GM19025 (cell line): ENCODE measurements around the gene DNAAF8.
"Not testable (repeated sequence)": the region's sequence is repeated elsewhere in the genome, so short reads cannot be mapped to it uniquely, and the experiment has no call there.

Source experiments
- ATAC-seq: cut with Tn5 transposase; IDR thresholded peaks from one replicate; pipeline ENCODE4 v1.9.1; 2021; ENCODE audit warnings: mild to moderate bottlenecking, low read depth, moderate library complexity; ENCODE audit not compliant: unreplicated experiment

Gene DNAAF8

DNA sequence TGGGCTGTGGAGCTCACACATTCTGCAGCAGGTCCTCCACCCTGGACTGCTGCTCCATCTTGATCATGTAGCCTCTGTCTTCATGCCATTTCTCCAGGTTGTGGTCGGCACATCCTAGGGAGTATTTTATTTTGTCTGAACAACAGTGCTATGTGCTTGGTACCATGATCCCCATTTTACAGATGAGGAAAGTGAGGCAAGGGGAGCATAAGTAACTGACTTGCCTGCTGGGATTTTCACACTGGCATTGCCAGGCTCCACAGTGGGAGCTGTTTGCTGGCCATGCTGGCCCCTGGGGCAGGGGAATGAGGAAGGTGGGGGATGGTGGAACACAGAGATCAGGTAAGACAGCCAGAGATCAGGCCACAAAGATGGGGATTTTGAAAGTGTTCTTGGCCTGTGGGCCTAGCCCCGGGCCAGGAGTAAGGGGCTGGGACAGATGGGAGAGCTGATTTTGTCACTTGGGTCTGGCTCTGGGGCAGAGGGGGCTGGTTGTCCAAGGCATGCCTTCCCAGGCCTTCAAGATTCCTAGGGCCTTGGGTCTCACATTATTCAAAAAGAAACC, 41.9 kb downstream of the DNAAF8 start:
- ATAC-seq = no peak

DNA sequence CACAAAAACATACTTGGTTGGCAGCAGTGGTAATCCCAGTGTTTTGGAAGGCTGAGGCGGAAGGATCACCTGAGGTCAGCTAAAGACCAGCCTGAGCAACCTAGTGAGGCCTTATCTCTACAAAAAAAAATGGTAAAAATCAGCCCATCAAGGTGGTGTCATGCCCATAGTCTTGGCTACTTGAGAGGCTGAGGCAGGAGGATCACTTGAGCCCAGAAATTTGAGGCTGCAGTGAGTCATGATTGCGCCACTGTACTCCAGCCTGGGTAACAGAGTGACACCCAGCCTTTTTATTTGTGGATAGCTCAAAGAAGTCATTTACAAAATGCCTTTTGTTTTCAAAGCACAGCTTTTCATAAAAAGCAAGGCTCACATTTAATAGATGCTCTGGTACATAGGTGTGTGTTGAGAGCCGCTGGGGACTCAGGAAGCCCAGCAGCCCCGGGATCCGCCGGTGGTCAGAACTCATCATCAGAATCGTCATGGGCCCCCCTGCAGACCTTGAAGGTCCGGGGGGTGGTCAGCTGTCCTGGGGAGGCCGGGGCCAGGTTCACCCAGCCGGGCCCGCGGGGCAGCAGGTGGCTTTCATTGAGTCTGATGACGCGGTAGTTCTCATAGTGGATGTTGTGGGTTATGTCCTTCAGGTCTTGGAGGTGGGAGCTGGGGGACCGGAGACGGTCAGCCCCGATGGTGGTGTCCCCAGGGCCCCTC, 43.2 kb downstream of the DNAAF8 start:
- ATAC-seq = no peak

DNA sequence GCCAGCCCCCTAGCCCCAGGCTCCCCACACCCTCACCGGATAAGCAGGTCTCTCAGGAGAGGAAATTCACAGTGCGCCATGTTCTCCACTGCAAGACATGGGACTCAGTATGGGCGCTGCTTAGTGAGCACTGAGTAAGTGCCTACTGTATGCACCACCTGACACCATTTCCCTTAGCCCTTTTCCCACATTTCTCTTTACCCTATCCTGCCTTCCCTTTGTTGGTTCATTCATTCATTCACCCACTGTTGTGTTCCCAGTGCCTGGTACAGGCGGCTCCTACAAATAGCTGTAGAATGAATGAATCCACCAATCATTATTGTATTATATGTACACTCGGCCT, 43.7 kb downstream of the DNAAF8 start:
- ATAC-seq = no peak

DNA sequence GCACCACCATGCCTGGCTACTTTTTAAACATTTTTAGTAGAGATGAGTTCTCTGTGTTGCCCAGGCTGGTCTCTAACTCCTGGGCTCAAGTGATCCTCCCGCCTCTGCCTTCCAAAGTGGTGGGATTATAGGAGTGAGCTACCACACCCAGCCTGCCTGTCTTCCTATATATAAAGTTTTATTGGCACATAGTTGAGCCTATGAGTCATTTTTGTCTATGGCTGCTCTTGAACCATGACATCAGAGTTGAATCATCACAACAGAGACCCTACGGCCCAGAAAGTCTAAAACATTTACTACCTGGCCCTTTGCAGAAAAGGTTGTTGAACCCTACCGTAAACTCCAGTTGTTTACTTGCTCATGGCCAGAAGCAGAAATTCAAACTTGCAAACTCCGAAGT, 45.9 kb downstream of the DNAAF8 start:
- no peak for ATAC-seq

DNA sequence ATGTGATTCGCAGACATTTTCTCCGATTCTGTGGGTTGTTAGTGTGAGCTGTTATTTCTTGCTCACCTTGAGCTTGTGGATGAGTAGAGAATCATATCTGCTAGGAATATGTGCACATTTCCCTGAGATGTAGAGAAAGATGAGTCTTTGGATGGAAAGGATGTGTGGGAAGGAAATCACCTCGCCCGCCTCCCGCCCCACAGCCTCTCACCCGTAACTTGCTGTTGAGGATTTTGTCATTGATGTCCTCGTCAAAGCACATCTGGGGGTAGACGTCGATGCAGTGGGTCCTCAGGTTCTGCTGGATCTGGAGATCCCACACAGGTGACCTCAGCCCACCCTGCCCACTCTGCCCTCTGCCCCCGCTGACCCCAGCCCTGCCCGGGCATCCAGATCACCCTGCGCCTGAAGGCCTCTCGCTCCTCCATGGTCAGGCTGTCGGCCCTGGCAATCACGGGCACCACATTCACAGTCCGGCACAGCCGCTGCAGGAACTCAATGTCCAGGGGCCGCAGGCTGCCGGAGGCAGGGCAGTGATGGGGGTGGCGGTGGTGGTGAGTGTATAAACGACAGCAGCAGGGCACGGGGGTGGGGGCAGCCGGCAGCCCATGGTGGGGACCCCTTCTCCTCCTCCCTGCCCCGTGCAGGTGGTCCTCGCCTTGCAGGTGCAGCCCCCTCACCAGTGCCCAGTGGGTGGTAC, 49.1 kb downstream of the DNAAF8 start:
- no peak for ATAC-seq

DNA sequence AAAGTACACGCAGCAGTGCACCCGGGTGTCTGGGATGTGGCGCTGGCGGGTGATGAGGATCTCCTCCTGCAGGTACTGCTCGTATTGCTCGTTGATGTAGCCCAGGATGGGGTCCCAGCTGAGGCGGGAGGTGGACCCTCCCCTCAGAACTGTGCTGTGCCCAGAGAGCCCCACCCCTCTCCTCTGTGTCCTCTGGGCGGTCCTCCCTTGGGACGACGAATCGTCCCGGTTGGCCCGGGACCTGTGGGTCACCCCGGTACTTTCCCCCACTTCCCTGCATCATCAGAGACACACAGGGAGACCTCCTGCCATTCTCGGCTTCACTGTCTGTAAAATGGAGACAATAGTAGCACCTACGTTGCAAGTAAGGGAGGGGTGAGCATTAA, 49.6 kb downstream of the DNAAF8 start:
- ATAC-seq = no peak

DNA sequence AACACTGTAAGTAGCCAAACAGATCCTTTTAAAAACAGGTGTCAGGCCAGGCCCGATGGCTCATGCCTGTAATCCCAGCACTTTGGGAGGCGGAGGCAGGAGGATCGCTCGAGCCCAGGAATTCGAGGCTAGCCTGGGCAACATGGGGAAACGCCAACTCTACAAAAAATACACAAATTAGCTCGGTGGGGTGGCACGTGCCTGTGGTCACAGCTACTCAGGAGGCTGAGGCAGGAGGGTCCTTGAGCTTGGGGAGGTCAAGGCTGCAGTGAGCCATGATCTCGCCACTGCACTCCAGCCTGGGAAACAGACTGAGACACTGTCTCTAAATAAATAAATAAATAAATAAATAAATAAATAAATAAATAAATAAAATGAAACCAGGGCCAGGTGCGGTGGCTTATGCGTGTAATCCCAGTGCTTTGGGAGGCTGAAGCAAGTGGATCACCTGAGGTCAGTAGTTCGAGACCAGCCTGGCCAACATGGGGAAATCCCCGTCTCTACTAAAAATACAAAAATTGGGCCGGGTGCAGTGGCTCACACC, 50.2 kb downstream of the DNAAF8 start:
- not testable (repeated sequence) for ATAC-seq

DNA sequence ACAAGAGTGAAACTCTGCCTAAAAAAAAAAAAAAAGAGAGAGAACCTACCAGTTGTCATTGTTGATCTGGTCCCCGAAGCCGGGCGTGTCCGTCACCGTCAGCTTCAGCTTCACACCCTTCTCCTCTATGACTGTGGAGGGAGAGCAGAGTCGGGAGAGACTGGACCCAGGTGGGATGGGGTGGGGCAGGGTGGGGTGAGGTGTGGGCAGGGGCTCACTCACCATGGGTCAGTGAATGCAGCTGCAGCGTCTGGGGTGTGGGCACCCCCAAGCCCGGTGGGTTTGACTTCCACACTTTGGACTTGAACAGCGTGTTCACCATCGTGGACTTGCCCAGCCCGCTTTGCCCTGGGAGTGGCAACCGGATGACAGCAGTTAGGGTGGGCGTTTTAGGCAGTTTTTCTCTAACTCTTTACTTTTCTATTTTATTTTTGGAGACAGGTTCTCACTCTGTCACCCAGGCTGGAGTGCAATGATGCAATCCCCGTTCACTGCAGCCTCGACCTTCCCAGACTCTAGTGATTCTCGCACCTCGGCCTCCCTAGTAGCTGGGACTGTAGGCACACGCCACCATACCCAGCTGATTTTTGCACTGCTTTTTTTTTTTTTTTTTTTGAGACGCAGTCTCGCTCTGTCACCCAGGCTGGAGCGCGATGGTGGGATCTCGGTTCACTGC, 51.6 kb downstream of the DNAAF8 start:
- no peak for ATAC-seq

DNA sequence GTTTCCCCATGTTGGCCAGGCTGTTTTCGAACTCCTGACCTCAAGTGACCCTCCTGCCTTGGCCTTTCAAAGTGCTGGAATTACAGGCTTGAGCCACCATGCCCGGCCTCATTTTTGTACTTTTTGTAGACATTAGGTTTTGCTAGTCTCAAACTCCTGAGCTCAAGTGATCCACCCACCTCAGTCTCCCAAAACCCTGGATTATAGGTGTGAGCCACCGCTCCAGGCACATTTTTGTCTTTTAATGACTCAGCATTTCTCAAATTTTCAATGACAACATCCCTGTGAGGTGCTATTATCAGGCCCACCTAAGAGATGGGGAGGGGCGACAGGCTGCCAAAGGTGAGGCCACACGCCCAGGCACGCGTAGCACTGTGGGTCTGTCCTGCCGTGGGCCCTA, 52.7 kb downstream of the DNAAF8 start:
- ATAC-seq = no peak

DNA sequence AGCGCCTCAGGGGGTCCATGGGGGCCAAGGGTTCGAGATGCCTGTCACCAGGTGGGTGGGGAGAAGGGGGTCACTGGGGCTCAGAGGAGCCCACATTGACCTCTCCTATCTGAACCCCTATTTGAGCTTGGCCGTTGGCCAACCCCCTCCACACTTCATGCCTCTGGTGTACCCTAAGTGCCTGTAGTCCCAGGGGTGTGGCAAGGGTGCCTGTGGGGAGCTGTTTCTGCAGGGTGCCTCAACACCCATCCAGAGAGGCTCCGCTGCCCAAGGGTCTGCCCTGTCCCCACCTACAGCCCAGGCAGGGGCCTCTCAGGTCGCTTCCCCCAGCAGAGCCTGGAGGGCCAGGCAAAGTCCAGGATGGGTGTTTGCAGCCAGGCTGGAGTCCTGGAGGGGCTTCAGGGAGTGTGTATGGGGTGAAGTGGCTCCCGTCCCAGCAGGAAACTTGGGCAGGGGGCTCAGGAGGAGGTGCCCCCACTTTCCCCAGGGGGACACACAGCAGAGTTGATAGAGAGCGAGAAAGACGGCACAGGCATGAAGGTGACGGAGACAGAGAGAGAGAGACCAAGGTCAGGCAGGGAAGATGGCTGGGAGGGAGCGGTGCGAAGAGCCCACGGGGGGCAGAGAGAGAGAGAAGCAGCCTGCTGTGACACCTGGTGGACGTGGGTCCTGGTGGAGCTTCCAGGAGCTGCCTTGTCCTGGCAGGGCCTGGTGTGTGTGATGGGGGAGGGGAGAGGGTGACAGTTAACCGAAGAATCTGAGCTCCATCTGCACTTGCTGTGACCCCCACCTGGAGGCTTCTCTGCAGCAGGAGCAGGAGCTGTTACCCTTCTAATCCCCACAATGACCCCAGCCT, 53.5 kb downstream of the DNAAF8 start, which contains the start of gene SEPTIN12:
TSS of gene SEPTIN12 (minus strand) at position 719 of the 856 bp plus-strand sequence. CDS start at position 19, 700 bp downstream.
- no peak for ATAC-seq

DNA sequence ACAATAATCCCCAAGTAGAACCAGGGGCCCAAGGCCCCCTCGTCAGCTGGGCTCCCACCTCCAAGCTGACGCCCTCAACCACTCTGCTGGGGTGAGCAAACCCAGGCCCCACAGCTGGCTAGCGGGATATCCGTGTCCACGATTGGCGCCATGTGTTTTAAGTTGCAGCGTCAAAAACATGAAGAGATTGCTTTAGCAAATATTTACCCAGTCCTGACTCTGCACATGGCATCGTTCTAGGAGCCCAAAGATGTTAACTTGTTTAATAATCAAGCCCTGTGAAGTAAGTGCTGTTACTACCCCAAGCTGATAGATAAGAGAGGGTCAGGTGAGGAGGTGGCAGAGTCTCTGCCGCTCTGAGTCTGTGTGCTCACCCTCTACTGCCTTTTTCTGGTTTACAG, 54.2 kb downstream of the DNAAF8 start:
- no peak for ATAC-seq

DNA sequence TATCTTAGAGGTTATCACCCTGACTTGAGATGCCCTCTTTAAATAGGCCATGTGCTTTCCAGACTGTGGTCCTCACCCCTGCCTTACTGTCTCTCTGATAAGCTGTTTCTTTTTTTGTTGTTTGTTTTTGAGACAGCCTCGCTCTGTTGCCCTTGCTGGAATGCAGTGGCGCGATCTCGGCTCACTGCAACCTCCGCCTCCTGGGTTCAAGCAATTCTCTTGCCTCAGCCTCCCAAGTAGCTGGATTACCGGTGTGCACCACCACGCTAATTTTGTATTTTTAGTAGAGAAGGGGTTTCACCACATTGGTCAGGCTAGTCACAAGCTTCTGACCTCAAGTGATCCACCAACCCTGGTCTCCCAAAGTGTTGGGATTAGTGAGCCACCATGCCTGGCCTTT, 54.6 kb downstream of the DNAAF8 start:
- no peak for ATAC-seq

DNA sequence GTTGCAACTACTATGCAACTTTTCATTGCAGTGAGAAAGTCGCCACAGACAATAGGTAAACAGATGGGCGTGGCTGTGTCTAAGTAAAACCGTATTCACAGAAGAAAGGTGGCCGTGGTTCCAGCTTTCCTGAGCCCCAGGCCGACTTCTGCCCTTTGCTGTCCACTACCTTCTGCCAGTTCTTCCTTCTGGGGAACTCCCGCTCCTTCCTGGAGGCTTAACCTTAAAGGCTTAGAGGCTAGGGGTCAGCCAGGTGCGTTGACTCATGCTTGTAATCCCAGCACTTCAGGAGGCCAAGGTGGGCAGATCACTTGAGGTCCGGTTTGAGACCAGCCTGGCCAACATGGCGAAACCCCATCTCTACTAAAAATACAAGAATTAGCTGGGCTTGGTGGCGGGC, 55.9 kb downstream of the DNAAF8 start:
- no peak for ATAC-seq

DNA sequence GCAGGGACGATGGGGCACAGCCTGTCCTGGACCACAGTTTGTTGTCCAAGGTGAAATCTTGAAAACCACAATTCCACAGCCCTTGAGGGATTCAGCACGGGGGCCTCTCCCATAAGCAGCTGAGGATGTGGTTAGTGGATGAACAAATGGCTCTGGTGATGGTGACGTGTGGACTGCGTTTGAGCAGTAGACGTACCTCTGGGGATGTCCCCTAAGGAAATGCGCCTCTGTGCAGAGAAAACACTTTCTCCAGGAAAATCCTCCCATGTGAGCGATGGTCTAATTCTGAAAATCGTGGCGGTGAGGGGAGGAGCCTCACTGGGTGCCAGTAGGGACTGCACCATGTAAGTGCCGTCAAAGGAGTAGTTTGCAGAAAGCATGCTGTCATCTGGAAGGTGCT, 56.5 kb downstream of the DNAAF8 start:
- ATAC-seq = no peak

DNA sequence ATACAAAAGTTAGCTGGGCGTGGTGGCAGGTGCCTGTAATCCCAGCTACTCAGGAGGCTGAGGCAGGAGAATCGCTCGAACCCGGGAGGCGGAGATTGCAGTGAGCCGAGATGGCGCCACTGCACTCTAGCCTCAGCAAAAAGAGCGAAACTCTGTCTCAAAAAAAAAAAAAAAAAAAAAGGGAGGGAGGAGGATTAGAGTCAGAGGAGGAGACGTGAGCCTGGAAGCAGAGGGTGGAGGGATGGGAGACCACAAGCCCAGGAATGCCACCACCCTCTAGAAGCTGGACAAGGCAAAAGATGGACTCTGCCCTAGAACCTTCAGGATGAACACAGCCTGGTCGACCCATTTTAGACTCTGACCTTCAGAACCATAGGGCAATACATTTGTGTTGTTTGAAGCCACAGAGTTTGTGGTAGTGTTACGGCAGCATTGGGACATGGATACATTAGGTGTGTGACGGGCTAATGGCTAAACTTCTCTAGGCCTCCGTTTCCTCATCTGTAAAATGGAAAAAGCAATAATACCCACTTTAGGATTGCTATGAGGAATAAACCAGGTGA, 58.7 kb downstream of the DNAAF8 start:
- no peak for ATAC-seq

DNA sequence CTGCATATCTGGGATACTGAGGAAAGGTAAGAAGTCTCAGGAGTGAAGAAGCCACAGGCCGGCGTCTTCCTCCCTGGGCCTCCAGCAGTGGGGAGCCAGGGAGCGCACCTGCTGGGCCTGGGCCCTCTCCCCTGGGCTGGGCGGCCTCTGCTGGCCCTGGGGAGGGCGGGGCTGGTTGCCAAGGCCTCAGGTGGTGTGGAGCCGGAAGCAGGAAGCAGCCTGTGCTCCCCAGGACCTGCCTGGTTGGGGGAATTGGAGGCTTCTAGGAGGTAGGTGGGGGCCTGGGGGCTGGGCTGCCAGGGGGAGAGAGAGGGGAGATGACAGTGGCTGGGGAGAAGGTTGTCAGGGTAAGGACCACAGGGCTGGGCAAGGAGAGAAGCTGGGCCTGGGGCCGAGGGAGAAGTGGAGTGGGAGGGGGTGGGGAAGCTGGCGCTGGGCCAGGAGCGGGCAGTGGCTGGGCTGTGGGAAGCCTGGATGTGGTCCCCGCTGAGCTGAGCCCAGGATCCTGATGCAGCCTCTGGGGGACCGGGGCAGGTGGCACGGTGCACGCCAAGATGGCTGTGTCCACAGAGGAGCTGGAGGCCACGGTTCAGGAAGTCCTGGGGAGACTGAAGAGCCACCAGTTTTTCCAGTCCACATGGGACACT, 61.0 kb downstream of the DNAAF8 start, which contains the start of gene SMIM22:
TSS of gene SMIM22 (plus strand) at position 189 of the 647 bp plus-strand sequence. CDS start at position 555, 366 bp downstream.
- ATAC-seq = no peak

DNA sequence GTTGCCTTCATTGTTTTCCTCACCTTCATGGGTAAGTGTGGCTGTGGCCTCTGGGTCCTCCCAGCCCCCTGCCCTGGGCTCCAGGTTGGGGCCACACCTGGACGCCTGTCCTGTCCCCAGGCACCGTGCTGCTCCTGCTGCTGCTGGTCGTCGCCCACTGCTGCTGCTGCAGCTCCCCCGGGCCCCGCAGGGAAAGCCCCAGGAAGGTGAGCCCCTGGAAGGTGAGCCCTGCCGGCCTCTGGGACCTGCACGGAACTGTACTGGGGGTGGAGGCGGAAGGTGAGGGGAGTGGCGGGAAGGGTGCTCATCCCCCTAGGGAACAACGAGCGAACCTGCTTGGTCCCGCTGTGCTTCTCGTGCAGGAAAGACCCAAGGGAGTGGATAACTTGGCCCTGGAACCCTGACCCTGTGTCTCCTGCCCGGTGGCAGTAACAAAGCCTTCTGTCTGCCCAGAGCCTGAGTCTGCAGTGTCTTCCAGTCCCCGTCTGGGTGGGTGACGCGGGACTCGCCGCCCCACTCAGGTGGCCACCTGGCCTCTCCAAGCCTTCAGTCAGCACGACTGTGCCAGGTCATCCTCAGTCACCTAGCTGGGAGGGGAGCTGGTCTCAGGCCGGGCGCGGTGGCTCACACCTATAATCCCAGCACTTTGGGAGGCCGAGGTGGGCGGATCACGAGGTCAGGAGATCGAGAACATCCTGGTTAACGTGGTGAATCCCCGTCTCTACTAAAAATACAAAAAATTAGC, 61.7 kb downstream of the DNAAF8 start:
- no peak for ATAC-seq

DNA sequence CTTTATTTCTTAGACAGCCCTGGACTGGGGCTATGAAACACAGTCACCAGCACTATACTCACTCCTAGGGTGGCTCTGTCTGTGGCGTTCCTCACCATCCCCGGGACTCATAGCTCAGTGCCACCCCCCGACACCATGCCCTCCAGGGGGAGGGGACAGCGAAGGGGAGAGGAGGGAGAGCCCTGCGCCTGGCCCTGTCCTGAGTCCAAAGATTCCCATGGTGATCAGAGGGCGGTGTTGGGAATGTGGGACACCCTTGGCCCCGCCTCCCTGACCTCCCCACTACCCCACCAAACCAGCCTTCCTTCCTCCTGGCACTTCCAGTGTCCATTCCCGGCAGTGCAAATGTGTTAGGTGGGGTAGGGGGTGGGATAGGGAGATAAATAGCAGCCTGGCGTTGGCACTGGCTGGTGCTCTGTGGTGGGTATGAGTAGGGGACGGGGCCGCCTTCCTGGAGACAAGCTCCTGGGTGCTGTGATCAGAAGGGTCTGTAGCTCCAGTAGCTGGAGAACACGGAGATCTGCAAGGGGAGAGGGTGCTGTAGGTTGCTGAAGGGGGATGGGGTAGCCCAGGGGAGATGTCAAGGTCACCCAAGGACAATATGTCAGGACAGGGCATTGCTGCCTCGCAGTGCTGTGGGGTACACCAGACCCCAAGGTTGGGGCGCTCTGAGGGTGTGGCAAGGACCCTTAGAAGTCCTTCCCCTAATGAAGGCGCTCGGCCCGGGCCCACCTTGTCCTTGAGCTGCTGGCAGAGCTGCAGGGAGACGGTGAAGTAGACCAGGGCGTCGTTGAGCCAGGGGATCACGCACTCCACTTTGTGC, 62.9 kb downstream of the DNAAF8 start:
- no peak for ATAC-seq
